ENCODE results near the gene FSD1. TPM values are rescaled to one million over a fixed set of nuclear protein-coding genes. Genes with fewer than 3 reads are reported as not detected.

The FSD1 gene
- total and polyA plus RNA-seq, 10 of the 15 experiments (the other 5 are each of a cell fraction or from before 2014, with no cell fraction given) = 0.15 to 5.1 (median 4.0) TPM; not detected in 1

GRCh38 chr19:4367781-4368127 lies 63.4 kb downstream of the FSD1 start:
- H3K9me3 ChIP-seq (replicated peaks; ENCODE audit: control insufficient read depth, insufficient read depth, low read length) = no peaks in the 10 kb centered on the region
- H2AFZ ChIP-seq (ENCODE audit: control insufficient read depth, low read depth, low read length) = no peak overlapping the region
- 57% methylated on average over 13 of the region's 13 CpGs for WGBS (ENCODE audit: insufficient coverage, insufficient replicate concordance, low lambda C conversion rate, missing lambda C conversion rate)
- no peak overlapping the region for H3K4me3 ChIP-seq
- BruUV-seq (replicated peaks) = no TSS peak
- ChIA-PET SMC1A (ENCODE audit: uncharacterized antibody, unreplicated experiment) (no interaction called here), POLR2A (interaction anchor here (0.6 to 1.3 kb wide), 5 partner anchors 15 to 279 kb away, joined by 3 to 6 read pairs (median 3); partner anchors contain the start of gene MPND), CTCF (interaction anchor here (1.2 to 3.3 kb wide), 3 partner anchors 15 to 102 kb away, joined by 4 to 17 read pairs (median 16); partner anchors contain the start of gene SH3GL1), RAD21 (ENCODE audit: unreplicated experiment) (no interaction called here)
- no peak overlapping the region for H3K4me2 ChIP-seq (ENCODE audit: control insufficient read depth, insufficient read depth)
- in situ Hi-C loops (cut with MboI) = no loop called here
- H3K9ac ChIP-seq (ENCODE audit: control insufficient read depth, insufficient read depth, low read length) = no peak overlapping the region
- H3K27me3 ChIP-seq (replicated peaks in 1 of 2; ENCODE audit: control insufficient read depth in 2 of 2, insufficient read depth in 2 of 2, low read length in 1 of 2) = no peaks in the 10 kb centered on the region
- TF ChIP-seq POLR2A (IDR thresholded peaks at IDR 0.05; ENCODE audit: low read depth, low read length) (peak; percentile 29; the same call in 1 of the 2 replicates), REST (IDR thresholded peaks at IDR 0.05; ENCODE audit: low read depth, low read length) (no peak)
- peaks cover 20 to 48% of the 10 kb centered on the region in 2 experiments; a peak in 3 of 4 replicates for H3K36me3 ChIP-seq (ENCODE audit: control insufficient read depth in 2 of 2, insufficient read depth in 2 of 2, low read length in 1 of 2)
- FAIRE-seq (no peak), DNase-seq (ENCODE audit: low read depth, low spot score) (no peak), ATAC-seq (no peak)
- H3K27ac ChIP-seq (ENCODE audit: control insufficient read depth, insufficient read depth) = peak overlapping the region; percentile 98
- peaks cover 45% of the 10 kb centered on the region for H3K4me1 ChIP-seq (ENCODE audit: control insufficient read depth, insufficient read depth, low read length)
- H3K79me2 ChIP-seq (ENCODE audit: control insufficient read depth, insufficient read depth, low read length) = peaks cover 48% of the 10 kb centered on the region
- H4K20me1 ChIP-seq (ENCODE audit: control insufficient read depth, insufficient read depth) = no peaks in the 10 kb centered on the region
- intact Hi-C loops (cut with micrococcal nuclease; ENCODE audit: unreplicated experiment) = no loop called here
